Activated gamma-delta T cell treated with anti-CD3 and anti-CD28 coated beads, Interleukin-2, amount 50 U/mL, for 16 hours (primary cell): ENCODE data around the gene RANBP1.
A peak's percentile ranks its signal among the peaks of the same experiment; 100 is the strongest.
"Not testable (repeated sequence)": the region's sequence is repeated elsewhere in the genome, so short reads cannot be mapped to it uniquely, and the experiment has no call there.

Experiments used
- DNase-seq: peaks from one replicate; pipeline ENCODE4 v3.0.0-alpha.2; 2020; ENCODE audit warnings: low read depth

The RANBP1 gene

GRCh38 chr22:20154602-20155187 is 38.8 kb downstream of the RANBP1 start:
- DNase-seq: no peak

- no peak for DNase-seq
Measured at GRCh38 chr22:20155330-20156041, 39.6 kb downstream of the RANBP1 start.

GRCh38 chr22:20156042-20156389 is 40.1 kb downstream of the RANBP1 start:
- no peak for DNase-seq

- DNase-seq: peak; percentile 87
Measured at GRCh38 chr22:20156611-20157429, 40.9 kb downstream of the RANBP1 start.

GRCh38 chr22:20157430-20158183 is 41.7 kb downstream of the RANBP1 start:
- DNase-seq: no peak

GRCh38 chr22:20158391-20159036 is 42.6 kb downstream of the RANBP1 start:
- no peak for DNase-seq

- no peak for DNase-seq
Measured at GRCh38 chr22:20159076-20159475, 43.2 kb downstream of the RANBP1 start.

GRCh38 chr22:20159531-20159930 is 43.6 kb downstream of the RANBP1 start:
- not testable (repeated sequence) for DNase-seq

- DNase-seq: no peak
Measured at GRCh38 chr22:20160041-20160440, 44.1 kb downstream of the RANBP1 start.

GRCh38 chr22:20164863-20165262 is 49.0 kb downstream of the RANBP1 start:
- DNase-seq: no peak

GRCh38 chr22:20165421-20165820 is 49.5 kb downstream of the RANBP1 start:
- no peak for DNase-seq

- DNase-seq: no peak
Measured at GRCh38 chr22:20165913-20166312, 50.0 kb downstream of the RANBP1 start.

GRCh38 chr22:20166703-20167102 is 50.8 kb downstream of the RANBP1 start:
- DNase-seq: no peak

- no peak for DNase-seq
Measured at GRCh38 chr22:20167643-20168322, 51.9 kb downstream of the RANBP1 start.

- no peak for DNase-seq
Measured at GRCh38 chr22:20169253-20169822, 53.4 kb downstream of the RANBP1 start.

GRCh38 chr22:20170170-20170569 is 54.3 kb downstream of the RANBP1 start:
- no peak for DNase-seq

- no peak for DNase-seq
Measured at GRCh38 chr22:20171288-20172140, 55.6 kb downstream of the RANBP1 start.

- DNase-seq: no peak
Measured at GRCh38 chr22:20172141-20172613, 56.3 kb downstream of the RANBP1 start.

- no peak for DNase-seq
Measured at GRCh38 chr22:20173246-20173645, 57.3 kb downstream of the RANBP1 start.

- no peak for DNase-seq
Measured at GRCh38 chr22:20173772-20174171, 57.9 kb downstream of the RANBP1 start.
